ENCODE results near the gene ACTG1.

- TF ChIP-seq CTCF (IDR thresholded peaks at IDR 0.05) (no peak), EP300 (IDR thresholded peaks at IDR 0.05) (no peak)
Measured at GRCh38 chr17:81486199-81486810, 26.3 kb downstream of the ACTG1 start.
